GM19240 (cell line): Measurements from ENCODE around the gene THSD7A.
"Not testable (repeated sequence)": the region's sequence is repeated elsewhere in the genome, so short reads cannot be mapped to it uniquely, and the experiment has no call there.

Source experiments
- DNase-seq: peaks from one replicate; pipeline ENCODE4 v3.0.0; 2011; ENCODE audit warnings: low spot score; ENCODE audit not compliant: insufficient read length

The THSD7A gene

DNA sequence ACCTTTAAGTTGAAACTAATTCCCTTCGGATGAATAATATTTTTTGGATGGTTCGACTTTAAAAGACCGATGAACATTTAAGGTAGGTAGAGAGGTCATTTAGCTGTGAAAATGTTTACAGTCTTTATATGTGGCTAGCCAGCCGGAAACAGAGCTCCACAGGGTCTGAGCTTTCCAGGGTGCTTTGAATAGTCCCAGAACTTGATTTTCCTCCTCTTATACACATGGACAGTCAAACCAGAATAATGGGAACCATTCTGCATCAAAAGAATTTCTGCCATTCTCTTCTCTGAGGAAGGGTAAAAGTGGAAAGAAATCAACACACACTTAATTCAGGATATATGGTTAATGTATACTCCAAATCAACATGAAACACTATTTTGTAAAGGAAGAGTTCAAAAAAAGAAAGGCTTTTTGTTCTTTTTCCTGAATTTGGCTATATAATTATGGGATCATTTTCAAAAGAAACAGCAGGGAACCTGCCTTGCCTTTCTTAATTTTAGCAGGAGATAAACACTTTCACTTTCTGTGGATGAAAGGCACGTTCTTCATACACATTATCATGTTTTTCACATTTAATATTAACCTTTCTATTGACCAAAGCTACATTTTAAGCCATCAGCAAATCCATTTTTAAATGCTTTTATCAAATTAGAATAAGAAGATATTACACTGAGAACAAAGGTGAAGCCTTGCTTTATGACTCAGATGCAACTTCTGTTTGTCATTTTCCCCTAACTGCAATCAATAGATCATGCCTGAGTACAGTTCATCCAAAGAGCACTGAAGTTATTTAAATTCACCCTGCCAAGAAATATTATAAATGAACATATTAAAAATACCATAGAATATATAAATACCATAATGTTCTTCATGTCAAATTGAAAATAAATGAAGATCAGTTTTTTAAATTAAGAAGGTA is 307.3 kb downstream of the THSD7A start:
- DNase-seq = no peak

GRCh38 chr7:11521964-11522499 is 310.0 kb downstream of the THSD7A start:
- DNase-seq = not testable (repeated sequence)

- DNase-seq = no peak
Measured at GRCh38 chr7:11517853-11518252, 314.1 kb downstream of the THSD7A start.

- no peak for DNase-seq
Measured at GRCh38 chr7:11516328-11516727, 315.7 kb downstream of the THSD7A start.

DNA sequence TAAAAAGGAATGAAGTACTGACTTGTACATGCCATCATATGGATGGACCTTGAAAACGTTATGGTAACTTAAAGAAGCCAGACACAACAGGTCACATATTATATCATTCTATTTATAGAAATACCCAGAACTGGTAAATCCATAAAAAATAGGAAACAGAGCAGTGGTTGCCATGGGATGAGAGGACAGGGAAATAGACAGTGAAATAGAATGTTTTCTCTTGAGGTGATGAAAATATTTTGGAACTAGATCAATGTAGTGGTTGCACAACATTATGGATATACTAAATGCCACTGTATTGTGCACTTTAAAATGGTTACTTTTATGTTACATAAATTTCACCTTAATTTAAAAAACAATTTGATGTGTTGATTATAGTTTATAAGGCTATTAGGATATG is 318.5 kb downstream of the THSD7A start:
- no peak for DNase-seq

DNA sequence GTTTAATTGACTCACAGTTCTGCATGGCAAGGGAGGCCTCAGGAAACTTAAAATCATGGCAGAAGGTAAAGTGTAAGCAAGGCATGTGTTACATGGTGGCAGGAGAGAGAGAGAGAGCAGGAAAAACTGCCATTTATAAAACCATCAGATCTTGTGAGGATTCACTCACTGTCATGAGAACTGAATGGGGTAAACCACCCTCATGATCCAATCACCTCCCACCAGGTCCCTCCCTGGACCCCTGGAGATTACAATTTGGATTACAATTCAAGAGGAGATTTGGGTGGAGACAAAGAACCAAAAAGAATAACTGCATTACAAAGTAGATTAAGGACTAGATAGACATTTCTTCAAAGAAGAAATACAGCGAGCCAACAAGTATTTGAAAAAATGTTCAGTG is 324.1 kb downstream of the THSD7A start:
- no peak for DNase-seq

GRCh38 chr7:11506417-11506816 is 325.6 kb downstream of the THSD7A start:
- DNase-seq = no peak

DNA sequence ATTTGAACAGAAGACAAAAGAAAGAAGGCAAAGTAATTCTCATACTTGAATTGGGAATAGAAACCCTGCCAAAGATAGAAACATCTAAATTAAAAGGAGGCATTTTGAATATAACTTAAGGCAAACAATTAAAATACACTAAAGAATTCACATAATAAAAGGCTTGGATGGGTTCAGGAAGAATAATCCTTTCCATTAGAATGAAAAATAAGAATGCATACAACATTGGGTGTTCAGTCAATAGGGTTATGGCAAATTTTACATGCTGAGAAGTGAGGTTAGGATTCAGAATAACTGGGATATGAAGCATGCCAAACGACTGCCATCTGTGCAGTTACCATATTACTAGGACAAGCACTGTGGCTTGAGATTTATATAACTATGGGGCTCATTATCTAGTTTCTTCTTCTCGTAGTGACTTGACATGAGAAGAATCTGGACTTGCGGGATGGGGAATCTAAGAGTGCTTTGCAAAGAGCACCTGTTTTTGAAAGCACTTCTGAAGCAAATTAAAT is 326.5 kb downstream of the THSD7A start:
- DNase-seq = no peak

DNA sequence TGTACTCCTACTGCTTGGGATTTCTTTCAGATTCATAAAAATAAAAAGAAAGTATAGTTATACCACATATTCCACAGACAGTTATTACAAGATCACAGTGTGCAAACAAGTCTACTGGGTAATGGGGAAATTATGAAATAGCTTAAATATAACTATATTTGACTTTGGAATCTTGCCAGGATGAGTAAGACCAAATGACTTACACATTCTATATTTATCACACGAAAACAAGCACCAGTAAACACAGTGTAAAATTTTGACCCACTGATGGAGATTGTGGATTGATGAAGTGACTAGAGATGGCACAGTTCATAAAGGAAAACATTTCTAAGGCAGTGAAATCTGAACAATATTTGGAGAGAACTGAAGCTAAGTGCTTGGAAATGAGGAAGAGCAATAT is 339.7 kb downstream of the THSD7A start:
- DNase-seq = no peak

DNA sequence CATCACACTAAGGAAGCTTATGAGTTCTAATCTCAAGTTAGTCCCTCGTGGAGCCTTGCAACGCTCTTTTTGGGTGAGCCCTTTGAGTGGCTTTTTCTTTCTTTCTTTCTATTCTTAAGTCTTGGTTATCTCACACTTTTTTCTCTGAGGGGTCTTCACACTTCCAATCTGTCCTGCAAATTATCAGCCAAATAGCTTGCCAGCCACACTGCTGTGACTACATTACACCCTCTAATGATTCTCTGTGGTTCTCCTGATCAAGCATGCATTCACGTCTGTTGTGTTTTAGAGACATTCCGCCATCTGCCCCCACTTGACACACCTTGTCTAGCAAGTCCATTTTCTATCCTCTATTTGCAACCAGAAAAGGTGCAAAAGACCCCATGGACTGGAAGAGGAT is 340.2 kb downstream of the THSD7A start:
- DNase-seq = no peak

DNA sequence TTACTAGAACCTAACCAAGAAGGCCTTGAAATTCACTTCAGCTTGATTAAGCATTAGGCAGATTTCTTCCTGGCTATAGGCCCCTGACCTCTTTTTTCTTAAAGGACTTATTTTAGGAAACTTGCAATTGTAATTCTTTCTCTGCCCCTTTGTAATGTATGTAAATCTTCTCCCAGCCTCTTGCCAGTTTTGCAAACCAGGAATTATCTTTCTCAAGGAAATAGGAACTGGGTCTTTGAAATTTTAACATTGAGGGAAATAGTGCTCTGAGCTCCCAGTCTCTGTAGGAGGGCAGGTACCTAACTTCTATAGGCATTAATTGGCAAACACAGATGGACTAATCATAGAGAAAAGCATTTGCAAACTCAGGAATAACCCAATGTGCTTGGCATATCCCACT is 342.7 kb downstream of the THSD7A start:
- DNase-seq = no peak

- no peak for DNase-seq
Measured at GRCh38 chr7:11486271-11486670, 345.7 kb downstream of the THSD7A start.

DNA sequence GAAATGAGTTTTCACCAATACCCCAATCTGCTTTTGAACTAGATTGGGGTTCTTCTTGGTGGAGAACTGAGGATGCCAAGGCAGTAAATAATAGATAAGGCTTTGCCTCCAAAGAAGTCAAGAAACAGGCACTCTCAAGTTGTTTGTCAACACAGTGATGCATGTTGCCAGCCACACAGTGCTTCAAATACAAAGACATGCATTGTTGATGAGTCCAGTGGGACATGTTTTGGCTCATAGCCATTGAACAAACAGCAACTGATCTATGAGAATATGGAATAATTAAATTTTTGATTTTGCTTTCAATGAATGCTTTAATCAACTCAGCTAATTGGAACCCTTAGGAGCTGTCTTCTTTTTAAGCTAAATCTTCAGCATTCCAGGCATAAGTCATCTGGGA is 346.4 kb downstream of the THSD7A start:
- no peak for DNase-seq

GRCh38 chr7:11480143-11480542 is 351.9 kb downstream of the THSD7A start:
- DNase-seq = no peak

DNA sequence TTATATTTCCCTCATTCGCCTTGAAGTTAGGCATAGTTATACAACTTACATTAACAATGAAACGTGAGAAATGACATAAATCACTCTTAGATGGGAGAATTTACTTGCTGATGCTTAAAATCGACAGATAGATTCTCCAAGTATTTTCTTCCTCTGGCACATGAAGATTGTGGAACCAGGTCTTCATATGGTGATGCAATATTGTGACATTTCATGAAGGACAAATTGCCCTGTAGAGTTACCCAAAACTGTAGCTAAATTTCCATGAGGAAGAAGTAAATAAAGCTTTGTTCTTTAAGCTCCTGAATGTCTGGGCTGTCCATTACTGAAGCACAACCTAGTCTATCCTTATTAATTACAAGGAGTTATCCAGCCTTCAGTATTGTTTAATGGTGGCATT is 353.1 kb downstream of the THSD7A start:
- no peak for DNase-seq

DNA sequence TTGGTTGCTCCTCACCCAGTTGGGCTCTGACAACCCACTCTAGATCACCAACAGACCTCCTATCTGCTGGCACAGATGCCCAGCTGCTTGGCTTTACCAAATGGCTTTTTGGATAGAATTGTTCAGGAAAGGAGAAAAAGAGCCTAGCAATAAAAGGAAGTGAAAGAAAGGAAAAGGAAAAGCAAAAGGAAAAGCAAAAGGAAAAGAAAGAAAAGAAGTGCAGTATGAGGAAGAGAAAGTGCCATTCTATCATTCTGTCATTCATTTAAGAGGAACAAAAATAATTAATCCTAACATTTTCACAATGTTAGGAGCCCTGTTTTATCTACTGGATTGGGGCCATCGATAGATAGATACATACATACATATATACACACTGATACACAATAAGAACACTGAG is 353.6 kb downstream of the THSD7A start:
- DNase-seq = no peak

DNA sequence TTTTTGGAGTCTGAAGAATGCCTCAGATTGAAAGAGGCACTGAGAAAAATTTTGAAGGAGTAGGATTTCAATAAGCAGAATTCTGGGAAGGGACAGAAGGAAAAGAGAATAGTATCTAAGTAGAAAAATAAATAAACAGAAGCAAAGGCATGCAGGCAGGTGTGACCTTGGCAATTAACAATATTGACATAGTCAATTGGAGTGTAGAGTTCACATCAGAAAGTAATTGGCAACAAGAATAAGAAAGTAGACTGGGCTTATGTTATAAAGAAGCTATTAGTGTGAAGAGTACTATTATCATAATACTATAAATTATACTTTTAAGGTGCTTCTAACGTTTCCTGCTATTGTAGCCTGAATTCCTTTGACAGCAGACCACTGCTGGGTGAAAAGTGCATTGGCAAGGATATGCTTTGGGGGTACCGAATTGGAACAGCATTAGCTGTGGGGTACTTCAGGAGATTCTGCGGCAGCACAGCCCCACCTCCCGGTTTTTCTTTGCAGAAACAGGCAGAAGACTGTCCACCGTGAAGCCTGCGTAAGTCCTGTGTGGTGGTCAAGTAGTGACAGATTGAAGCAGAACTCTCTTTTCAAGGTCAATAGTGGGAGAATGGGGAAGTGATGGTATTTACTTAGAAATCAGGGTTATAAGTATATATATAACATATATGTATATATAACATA is 357.0 kb downstream of the THSD7A start:
- DNase-seq = no peak

DNA sequence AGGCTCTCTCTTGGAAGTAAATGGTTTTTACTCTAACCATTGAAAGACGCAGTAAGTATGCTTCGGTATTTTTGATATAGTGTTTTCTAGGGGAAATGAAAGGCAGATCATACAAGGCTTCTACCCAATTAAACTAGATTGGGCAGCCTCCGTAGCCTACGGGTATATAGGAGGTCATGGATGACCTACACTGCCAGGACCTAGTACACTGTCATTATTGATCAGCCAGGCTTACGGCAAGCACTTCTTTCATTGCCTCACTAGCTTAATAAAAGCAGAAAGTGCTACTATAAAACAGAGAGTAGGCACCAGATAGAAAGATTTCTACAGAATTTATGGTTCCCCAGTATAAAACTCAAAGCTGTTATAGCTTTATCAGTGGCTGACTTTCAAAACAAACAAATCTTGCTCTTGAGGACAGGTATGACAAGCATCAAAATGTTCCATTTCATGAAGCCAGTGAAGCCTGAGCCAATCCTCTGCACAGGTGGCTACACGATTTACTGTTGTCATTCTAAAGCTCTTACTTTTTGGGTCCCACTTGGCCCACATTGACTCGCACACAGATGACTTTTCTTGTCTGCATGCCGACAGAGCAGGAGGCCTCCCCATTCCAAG is 358.1 kb downstream of the THSD7A start:
- DNase-seq = no peak

GRCh38 chr7:11473220-11473619 is 358.8 kb downstream of the THSD7A start:
- DNase-seq = no peak

- no peak for DNase-seq
Measured at GRCh38 chr7:11472646-11473045, 359.4 kb downstream of the THSD7A start.

DNA sequence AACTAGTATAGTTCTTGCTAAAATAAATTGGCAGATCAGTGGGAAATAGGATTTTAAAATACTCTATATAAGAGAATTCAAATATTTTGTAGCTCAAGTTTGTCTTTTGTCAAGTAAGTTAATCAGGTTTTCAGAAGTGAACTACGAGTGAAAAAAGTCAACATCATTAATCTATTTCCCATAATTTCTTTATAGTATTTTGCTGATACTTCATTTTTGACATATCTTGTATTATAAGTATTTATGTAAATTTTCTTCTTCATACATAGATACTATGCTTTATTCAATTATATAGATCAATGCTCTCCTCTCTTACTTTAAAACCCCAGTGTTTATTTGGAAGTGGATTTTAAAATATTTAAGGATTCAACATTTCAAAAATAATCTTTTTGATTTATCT is 360.7 kb downstream of the THSD7A start:
- no peak for DNase-seq
